ENCODE results near the gene RBM15B. TPM values are rescaled to one million over a fixed set of nuclear protein-coding genes. Genes with fewer than 3 reads are reported as not detected.

Gene RBM15B, protein sequence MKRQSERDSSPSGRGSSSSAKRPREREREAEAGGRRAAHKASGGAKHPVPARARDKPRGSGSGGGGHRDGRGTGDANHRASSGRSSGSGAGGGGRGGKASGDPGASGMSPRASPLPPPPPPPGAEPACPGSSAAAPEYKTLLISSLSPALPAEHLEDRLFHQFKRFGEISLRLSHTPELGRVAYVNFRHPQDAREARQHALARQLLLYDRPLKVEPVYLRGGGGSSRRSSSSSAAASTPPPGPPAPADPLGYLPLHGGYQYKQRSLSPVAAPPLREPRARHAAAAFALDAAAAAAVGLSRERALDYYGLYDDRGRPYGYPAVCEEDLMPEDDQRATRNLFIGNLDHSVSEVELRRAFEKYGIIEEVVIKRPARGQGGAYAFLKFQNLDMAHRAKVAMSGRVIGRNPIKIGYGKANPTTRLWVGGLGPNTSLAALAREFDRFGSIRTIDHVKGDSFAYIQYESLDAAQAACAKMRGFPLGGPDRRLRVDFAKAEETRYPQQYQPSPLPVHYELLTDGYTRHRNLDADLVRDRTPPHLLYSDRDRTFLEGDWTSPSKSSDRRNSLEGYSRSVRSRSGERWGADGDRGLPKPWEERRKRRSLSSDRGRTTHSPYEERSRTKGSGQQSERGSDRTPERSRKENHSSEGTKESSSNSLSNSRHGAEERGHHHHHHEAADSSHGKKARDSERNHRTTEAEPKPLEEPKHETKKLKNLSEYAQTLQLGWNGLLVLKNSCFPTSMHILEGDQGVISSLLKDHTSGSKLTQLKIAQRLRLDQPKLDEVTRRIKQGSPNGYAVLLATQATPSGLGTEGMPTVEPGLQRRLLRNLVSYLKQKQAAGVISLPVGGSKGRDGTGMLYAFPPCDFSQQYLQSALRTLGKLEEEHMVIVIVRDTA
- total RNA-seq (2022; extraction: Qiagen RNA extraction), result 17.0 to 23.3 TPM (median 21.7 TPM) in 5 replicates

DNA sequence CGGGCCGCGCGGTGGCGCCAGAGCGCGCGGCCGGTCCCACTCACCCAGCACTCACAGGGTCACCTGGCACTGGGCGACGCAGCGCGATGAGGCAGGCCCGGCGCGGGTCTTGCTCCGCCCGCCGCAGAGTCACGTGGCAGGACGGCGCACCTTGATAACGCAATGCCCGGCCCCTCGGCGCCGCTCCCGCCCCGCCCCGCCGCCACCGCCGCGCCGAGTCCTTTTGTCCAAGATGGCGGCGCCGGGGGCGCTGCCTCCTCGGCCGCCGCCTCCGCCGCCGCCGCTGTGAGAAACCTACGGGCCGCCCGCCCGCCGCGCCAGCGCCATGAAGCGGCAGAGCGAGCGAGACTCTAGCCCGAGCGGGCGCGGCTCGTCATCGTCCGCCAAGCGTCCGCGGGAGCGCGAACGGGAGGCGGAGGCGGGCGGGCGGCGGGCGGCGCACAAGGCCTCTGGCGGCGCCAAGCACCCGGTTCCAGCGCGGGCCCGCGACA is at the start of gene RBM15B:
Gene RBM15B, plus strand, starts transcription at position 211 of the 491 bp plus-strand sequence. Its CDS starts 115 bp downstream, at position 326.

DNA sequence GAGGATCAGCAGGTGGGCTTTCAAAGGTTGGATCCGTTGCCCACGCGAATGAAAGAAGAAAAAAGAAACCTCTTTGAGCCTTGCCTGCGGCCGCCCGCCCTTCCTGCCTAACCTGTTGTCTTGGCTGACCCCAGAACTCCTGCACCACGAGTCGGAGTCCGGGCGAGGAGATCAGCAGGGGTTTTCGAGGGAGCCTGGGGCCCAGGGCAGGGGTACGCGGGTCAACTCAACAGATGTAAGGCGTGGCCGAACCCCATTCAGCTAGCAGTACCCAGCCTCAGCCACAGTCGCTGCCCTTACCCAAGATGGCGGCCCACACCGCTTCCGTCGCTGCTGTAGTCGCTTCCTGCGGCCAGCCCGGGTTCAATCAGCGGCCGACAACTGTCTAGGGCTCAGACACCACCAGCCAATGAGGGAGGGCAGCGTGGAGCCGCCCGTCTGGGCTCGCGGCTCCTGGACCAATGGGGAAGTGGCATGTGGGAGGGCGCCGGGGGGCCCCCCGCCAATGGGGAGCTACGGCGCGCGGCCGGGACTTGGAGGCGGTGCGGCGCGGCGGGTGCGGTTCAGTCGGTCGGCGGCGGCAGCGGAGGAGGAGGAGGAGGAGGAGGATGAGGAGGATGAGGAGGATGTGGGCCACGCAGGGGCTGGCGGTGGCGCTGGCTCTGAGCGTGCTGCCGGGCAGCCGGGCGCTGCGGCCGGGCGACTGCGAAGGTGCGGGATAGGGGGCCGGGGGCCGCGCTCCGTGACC is 6.2 kb upstream of the RBM15B start, which contains the start of gene MANF:
Gene MANF, plus strand, starts transcription at position 566 of the 748 bp plus-strand sequence. Its CDS starts 52 bp downstream, at position 618.

Other genes starting within 250 kb of the RBM15B start
- 108 to 124 TPM (median 112 TPM) in 5 replicates for gene MANF, start 6.0 kb upstream of the RBM15B start, total RNA-seq (2022; extraction: Qiagen RNA extraction)
- gene DCAF1, start 108.7 kb downstream of the RBM15B start, total RNA-seq (2022; extraction: Qiagen RNA extraction), result 11.1 to 14.8 TPM (median 13.5 TPM) in 5 replicates
- 3.7 to 5.5 TPM (median 4.9 TPM) in 5 replicates for gene RAD54L2, start 147.4 kb downstream of the RBM15B start, total RNA-seq (2022; extraction: Qiagen RNA extraction)

All from A549 treated with dexamethasone at 1 μM for 4 hours (cell line).